ENCODE data around the gene OSGIN1.

OSGIN1 gene

GRCh38 chr16:83952940-83953795 is at the start of gene OSGIN1:
OSGIN1 (plus strand) TSS chr16:83953240; CDS start chr16:83957672, 4,432 bp downstream.
- peak; percentile 75 to 86 for DNase-seq

- DNase-seq: no peak
These were observed 49.3 kb upstream of the OSGIN1 start for GRCh38 chr16:83903751-83904150.

GRCh38 chr16:83906683-83907082 is 46.4 kb upstream of the OSGIN1 start:
- DNase-seq: no peak

DNA sequence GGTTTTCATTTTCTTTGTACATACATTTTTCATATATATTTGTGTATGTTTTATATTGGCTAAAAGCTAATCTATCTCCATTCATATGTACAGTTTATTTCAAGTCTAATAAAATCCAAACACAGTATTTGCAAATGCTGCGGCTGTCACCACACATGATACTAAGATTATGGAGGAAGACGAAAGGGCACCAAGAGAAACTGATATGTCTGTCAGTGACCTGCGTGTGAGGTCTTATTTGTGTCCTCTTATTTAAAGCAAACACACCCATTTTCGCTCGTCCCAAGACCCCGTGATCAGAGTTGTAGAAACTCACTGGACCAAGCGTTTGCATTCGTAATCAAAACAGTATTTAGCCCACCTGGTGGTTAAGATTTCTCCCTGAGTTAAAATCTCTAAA is 45.9 kb upstream of the OSGIN1 start:
- no peak for DNase-seq

GRCh38 chr16:83907631-83908250 is 45.3 kb upstream of the OSGIN1 start:
- DNase-seq: no peak

DNA sequence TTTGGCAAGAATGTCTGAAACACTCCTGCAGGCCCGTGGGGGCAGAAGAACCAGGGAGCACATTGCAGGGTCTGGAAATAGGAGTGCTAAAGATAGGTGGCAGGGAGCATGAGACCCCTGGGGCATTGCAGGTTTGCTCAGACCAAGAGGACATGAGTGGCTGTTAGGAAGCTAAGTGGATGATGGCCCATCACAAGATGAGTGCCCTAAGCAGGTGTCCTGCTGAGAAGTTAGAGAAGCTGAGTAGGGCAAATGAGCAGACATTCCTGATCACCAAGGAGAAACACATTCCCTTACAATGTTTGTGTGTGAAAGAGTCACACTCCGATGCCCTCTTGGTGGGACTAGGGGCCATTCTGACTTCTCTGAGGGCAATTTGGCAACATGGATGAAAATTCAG is 44.2 kb upstream of the OSGIN1 start:
- DNase-seq: no peak

GRCh38 chr16:83911290-83911689 is 41.8 kb upstream of the OSGIN1 start:
- no peak for DNase-seq

GRCh38 chr16:83912519-83913244 is 40.4 kb upstream of the OSGIN1 start:
- no peak for DNase-seq

DNA sequence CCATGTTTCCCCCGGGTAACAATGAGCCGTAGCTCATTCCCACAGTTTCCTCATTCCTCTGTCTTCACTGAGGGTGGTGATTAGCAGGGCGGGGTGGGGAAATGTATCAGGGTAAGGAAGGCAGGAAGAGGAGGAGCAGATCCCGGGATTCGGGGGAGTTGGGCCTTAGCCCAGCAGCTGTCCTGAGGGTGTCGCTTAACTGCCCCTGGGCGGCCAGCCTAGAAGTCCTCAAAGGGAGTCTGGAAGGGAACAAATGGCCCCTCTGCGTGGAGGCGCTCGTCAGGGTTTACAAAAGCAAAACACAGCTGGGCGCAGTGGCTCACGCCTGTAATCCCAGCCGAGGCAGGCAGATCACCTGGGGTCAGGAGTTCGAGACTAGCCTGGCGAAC is 39.8 kb upstream of the OSGIN1 start:
- no peak for DNase-seq

GRCh38 chr16:83914091-83914710 is 38.8 kb upstream of the OSGIN1 start:
- no peak for DNase-seq

- no peak for DNase-seq
These were observed 38.0 kb upstream of the OSGIN1 start for GRCh38 chr16:83915081-83915480.

- no peak for DNase-seq
These were observed 37.5 kb upstream of the OSGIN1 start for GRCh38 chr16:83915491-83915890.

DNA sequence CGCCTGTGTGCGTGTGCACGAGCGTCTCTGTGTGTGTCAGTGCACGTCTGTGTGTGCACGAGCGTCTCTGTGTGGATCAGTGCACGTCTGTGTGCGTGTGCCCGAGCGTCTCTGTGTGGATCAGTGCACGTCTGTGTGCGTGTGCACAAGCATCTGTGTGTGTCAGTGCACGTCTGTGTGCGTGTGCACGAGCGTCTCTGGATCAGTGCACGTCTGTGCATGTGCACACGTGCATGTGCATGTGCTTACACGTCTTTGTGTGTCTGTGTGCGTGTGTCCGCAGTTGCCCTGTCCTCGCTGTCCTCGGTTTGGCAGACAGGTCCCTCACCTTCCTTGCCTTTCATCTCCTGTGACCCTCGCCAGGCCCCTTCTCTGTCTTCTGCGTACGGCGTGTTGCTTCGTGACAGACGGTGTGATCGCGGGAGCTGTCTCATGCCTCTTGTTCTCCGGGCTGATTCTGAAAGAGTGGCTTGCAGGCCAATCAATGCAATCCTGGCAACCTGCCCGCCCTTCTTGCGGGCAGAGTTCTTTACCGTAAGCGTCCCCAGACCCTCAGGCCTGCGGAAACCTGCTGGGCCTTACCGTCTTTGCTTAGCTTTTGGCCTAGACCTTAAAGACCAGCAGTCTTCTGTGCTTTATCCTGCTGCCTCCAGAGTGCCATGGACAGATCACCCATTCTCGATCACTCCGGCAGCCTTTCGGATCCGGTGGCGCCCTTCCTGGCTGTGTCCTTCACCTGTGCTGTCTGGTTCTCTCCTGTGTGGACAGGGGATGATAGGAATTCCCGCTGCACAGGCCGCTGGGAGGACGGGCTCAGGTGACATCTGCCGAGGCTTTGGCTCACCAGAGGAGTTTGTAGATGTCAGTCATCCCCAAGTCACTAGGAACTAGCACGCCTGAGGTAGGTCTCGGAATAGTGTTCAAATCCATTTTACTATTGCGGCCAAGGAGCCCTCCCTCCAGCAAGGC is 35.6 kb upstream of the OSGIN1 start:
- DNase-seq: no peak

DNA sequence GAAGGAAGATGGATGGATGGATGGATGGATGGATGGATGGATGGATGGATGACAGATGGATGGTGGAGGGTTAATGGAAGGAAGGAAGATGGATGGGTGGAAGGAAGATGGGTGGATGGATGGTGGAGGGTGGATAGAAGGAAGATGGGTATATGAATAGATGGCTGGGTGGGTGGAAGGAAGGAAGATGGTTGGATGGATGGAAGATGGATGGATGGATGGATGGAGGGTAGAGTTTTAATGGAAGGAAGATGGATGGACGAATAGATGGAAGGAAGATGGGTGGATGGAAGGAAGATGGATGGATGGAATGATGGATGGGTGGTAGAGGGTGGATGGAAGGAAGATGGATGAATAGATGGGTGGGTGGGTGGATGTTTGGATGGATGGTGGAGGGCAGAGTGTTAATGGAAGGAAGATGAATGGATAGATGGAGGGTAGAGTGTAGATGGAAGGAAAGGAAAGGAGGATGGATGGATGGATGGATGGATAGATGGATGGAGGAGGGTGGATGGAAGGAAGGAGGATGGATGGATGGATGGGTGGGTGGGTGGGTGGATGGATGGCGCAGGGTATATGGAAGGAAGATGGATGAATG is 32.0 kb upstream of the OSGIN1 start:
- DNase-seq: no peak

- DNase-seq: no peak
These were observed 29.3 kb upstream of the OSGIN1 start for GRCh38 chr16:83923581-83924365.

DNA sequence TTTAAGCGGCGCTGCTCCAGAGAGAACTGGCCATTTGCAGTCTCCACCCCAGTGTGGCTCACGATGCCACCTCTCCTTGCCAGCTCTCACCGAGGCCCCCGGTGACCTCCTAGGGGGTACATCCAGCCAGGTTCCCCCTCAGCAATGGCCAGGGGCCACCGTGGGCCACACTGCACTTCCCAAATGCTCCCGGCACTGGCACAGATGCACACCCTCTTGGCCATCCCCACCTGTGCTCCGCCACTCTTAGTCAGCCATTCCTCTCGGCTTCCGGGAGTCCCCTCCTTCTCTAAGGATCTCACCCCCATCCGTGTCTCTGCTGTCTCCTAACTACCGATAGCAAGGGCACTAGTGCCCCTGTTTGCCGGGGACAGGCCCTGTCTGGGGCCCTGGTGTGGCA is 28.4 kb upstream of the OSGIN1 start:
- no peak for DNase-seq

GRCh38 chr16:83925095-83925905 is 27.7 kb upstream of the OSGIN1 start:
- no peak for DNase-seq

GRCh38 chr16:83925957-83926725 is 26.9 kb upstream of the OSGIN1 start:
- DNase-seq: no peak

All from SW 1271 (cell line).